Nephron (organoid): ENCODE data around the gene CSMD2.
A peak's percentile ranks its signal among the peaks of the same experiment; 100 is the strongest.

Experiments
- H3K27ac Mint-ChIP-seq, 3 experiments: 2 replicates each; pipeline ENCODE4 v1.8.0; 2020; ENCODE audit warnings: mixed read lengths in 3 of 3, mild to moderate bottlenecking in 2 of 3, moderate library complexity in 1 of 3
- H3K27me3 Mint-ChIP-seq: 2 replicates; pipeline ENCODE4 v1.8.0; 2021; ENCODE audit warnings: low read depth, mild to moderate bottlenecking, moderate library complexity, mixed read lengths
- H3K36me3 Mint-ChIP-seq: 2 replicates; pipeline ENCODE4 v1.8.0; 2020; ENCODE audit warnings: low read depth, mixed read lengths
- H3K4me1 Mint-ChIP-seq: 2 replicates; pipeline ENCODE4 v1.8.0; 2020; ENCODE audit warnings: mixed read lengths
- H3K4me3 Mint-ChIP-seq, 3 experiments: 2 replicates each; pipeline ENCODE4 v1.8.0; 2020; ENCODE audit warnings: mild to moderate bottlenecking in 3 of 3, mixed read lengths in 3 of 3, moderate library complexity in 2 of 3
- H3K9me3 Mint-ChIP-seq: 2 replicates; pipeline ENCODE4 v1.8.0; 2020; ENCODE audit warnings: mixed read lengths
- TF ChIP-seq, protein P1 (sequence below), 3 experiments: fragments of 200-600 bp; sonication (generic); IDR thresholded peaks; one replicate each; pipeline ENCODE4 v1.5.0; 2021; ENCODE audit warnings: antibody characterized with exemption in 3 of 3; ENCODE audit not compliant: unreplicated experiment in 3 of 3

CSMD2 gene

GRCh38 chr1:33768821-33769220 is 396.2 kb downstream of the CSMD2 start:
- Mint-ChIP-seq H3K4me3 (no peak overlapping the region), H3K27ac (no peak overlapping the region), H3K4me1 (no peaks in the 10 kb centered on the region), H3K27me3 (no peaks in the 10 kb centered on the region), H3K36me3 (no peaks in the 10 kb centered on the region), H3K9me3 (no peaks in the 10 kb centered on the region)
- TF ChIP-seq, protein P1, sequence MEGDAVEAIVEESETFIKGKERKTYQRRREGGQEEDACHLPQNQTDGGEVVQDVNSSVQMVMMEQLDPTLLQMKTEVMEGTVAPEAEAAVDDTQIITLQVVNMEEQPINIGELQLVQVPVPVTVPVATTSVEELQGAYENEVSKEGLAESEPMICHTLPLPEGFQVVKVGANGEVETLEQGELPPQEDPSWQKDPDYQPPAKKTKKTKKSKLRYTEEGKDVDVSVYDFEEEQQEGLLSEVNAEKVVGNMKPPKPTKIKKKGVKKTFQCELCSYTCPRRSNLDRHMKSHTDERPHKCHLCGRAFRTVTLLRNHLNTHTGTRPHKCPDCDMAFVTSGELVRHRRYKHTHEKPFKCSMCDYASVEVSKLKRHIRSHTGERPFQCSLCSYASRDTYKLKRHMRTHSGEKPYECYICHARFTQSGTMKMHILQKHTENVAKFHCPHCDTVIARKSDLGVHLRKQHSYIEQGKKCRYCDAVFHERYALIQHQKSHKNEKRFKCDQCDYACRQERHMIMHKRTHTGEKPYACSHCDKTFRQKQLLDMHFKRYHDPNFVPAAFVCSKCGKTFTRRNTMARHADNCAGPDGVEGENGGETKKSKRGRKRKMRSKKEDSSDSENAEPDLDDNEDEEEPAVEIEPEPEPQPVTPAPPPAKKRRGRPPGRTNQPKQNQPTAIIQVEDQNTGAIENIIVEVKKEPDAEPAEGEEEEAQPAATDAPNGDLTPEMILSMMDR (IDR thresholded peaks at IDR 0.05; ENCODE audit: unreplicated experiment in 3 of 3) = no peak

DNA sequence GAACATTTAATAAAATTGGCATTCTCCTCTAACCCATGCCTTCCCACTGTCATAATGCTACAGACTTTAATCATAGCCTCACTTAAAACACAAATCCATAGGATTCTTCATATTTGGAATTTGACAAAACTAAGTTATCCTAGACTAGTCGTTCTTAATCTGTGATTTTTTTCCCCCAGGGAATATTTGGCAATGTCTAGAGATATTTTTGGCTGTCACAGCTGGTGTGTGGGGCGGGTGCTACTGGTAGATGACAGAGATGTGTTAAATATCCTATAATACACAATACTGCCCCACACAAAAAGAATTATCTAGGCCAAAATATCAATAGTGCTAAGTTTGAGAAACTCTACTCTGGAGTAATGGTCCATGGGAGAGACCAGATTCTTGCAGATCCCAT is 396.9 kb downstream of the CSMD2 start:
- no peaks in the 10 kb centered on the region for H3K27me3 Mint-ChIP-seq
- H3K4me3 Mint-ChIP-seq = no peak overlapping the region
- TF ChIP-seq, protein P1 (IDR thresholded peaks at IDR 0.05; ENCODE audit: unreplicated experiment in 3 of 3) = no peak
- H3K27ac Mint-ChIP-seq = no peak overlapping the region
- no peaks in the 10 kb centered on the region for H3K9me3 Mint-ChIP-seq
- no peaks in the 10 kb centered on the region for H3K36me3 Mint-ChIP-seq
- peaks cover under 1% of the 10 kb centered on the region for H3K4me1 Mint-ChIP-seq

DNA sequence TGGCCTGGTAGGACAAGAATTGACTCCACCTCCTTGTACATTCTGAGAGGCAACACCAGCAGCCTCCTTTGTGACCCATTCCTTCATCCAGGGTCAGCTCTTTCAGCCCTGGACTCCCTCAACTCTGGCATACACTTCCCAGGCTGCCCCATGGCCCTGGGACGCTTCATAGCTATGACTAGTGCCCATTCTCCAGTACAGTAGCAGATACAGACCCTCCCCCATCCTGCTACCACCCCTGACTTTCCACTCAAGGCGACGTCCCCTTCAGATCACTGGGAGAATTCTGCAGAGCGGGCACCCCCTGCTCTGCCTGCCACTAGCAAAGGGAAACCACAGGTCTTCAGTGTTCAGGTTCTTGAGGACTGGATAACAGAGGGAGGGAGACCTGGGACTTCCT is 400.9 kb downstream of the CSMD2 start:
- Mint-ChIP-seq H3K4me3 (no peak overlapping the region), H3K9me3 (no peaks in the 10 kb centered on the region), H3K4me1 (peaks cover 7% of the 10 kb centered on the region), H3K27ac (no peak overlapping the region), H3K27me3 (peaks cover 3% of the 10 kb centered on the region), H3K36me3 (no peaks in the 10 kb centered on the region)
- TF ChIP-seq, protein P1 (IDR thresholded peaks at IDR 0.05; ENCODE audit: unreplicated experiment in 3 of 3) = no peak

- Mint-ChIP-seq H3K4me1 (peaks cover 7% of the 10 kb centered on the region), H3K27me3 (peaks cover 3% of the 10 kb centered on the region), H3K9me3 (no peaks in the 10 kb centered on the region), H3K4me3 (no peak overlapping the region), H3K36me3 (no peaks in the 10 kb centered on the region), H3K27ac (no peak overlapping the region)
- TF ChIP-seq, protein P1 (IDR thresholded peaks at IDR 0.05; ENCODE audit: unreplicated experiment in 3 of 3) = no peak
Observed at GRCh38 chr1:33763406-33763805, 401.6 kb downstream of the CSMD2 start.

- peaks cover 7% of the 10 kb centered on the region for H3K4me1 Mint-ChIP-seq
- no peaks in the 10 kb centered on the region for H3K9me3 Mint-ChIP-seq
- H3K27ac Mint-ChIP-seq = peak overlapping the region in 2 of 3 experiments; percentile 35 to 76
- H3K36me3 Mint-ChIP-seq = no peaks in the 10 kb centered on the region
- no peak overlapping the region for H3K4me3 Mint-ChIP-seq
- TF ChIP-seq, protein P1 (IDR thresholded peaks at IDR 0.05; ENCODE audit: unreplicated experiment in 3 of 3) = no peak
- peaks cover 3% of the 10 kb centered on the region for H3K27me3 Mint-ChIP-seq
Observed at GRCh38 chr1:33762962-33763361, 402.1 kb downstream of the CSMD2 start.

DNA sequence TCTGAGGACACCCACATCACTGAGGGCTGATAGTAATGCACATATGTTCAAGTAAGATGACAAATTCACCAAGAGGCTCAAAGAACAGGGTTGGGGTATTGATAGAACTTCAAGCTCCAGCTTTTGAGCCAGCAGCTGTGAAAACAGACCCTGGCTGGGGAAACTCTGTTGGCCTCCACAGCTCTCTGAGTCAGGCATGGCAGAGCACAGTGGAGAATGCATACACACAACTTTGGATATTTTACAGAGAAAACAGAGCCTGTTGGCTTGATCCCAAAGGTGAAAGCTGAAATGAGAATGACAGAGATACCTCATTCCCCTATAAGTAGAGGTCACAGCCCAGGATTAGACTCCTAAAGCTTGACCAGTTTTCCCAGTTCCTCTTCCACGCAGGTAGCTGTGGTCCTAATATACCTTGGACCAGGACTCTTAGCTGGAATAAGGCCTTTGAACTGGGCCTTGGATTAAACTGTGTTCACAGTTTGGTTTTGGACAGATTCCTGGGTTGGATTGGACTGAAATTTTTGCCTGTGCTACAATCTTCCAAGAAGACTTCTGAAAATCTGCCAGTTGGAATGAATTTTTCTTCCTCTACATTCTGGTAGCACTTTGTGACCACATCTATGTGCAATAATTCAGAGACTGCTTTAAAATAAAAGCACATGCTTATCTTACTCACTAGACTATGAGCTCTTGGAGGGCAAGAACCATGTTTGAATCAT is 402.8 kb downstream of the CSMD2 start:
- H3K9me3 Mint-ChIP-seq = no peaks in the 10 kb centered on the region
- peaks cover 3% of the 10 kb centered on the region for H3K27me3 Mint-ChIP-seq
- H3K27ac Mint-ChIP-seq = peak overlapping the region in 2 of 3 experiments; percentile 35 to 76
- no peak overlapping the region for H3K4me3 Mint-ChIP-seq
- no peaks in the 10 kb centered on the region for H3K36me3 Mint-ChIP-seq
- peaks cover 7% of the 10 kb centered on the region for H3K4me1 Mint-ChIP-seq
- TF ChIP-seq, protein P1 (IDR thresholded peaks at IDR 0.05; ENCODE audit: unreplicated experiment in 3 of 3) = no peak
